Upper lobe of right lung (tissue), 1 donor: ENCODE results near the gene KCNJ13. TPM values are rescaled to one million over a fixed set of nuclear protein-coding genes. Genes with fewer than 3 reads are reported as not detected.

Experiments
- ATAC-seq: fragments of 200-7000 bp; cut with Tn5 transposase; one replicate; pipeline ENCODE4 v1.9.1; 2020; ENCODE audit warnings: mild to moderate bottlenecking, moderate library complexity
- DNase-seq: peaks from one replicate; pipeline ENCODE4 v3.0.0-alpha.2; 2020
- H3K27ac ChIP-seq: fragments of 200-600 bp; one replicate; pipeline ENCODE4 v1.8.0; 2022
- H3K27me3 ChIP-seq: fragments of 200-600 bp; one replicate; pipeline ENCODE4 v1.8.0; 2022; ENCODE audit warnings: mild to moderate bottlenecking
- H3K36me3 ChIP-seq: fragments of 200-600 bp; one replicate; pipeline ENCODE4 v1.8.0; 2022
- H3K4me1 ChIP-seq: fragments of 200-600 bp; one replicate; pipeline ENCODE4 v1.8.0; 2022
- H3K4me3 ChIP-seq: fragments of 200-600 bp; one replicate; pipeline ENCODE4 v1.8.0; 2022; ENCODE audit warnings: mild to moderate bottlenecking
- H3K9me3 ChIP-seq: fragments of 200-600 bp; one replicate; pipeline ENCODE4 v1.8.0; 2022
- CTCF ChIP-seq: fragments of 200-600 bp; IDR thresholded peaks from one replicate; pipeline ENCODE4 v1.8.0; 2022; ENCODE audit warnings: antibody characterized with exemption
- intact Hi-C: fragments of 100-400 bp; cut with DNase I; formaldehyde crosslinking; loops from one replicate; pipeline ENCODE4 v1.11.0; 2022
- total RNA-seq: library from RNA; stranded (reverse); fragmentation: NEBNext Ultra II Directional; extraction: Animal tissue kit (Norgen Biotek cat#: 25700); gene quantifications from one replicate; pipeline ENCODE4 v1.2.1, GENCODE V29; 2021
- donor health status: DM: no; HTN: yes; CAD: no; lungs with severe emphysema.

Gene KCNJ13
- total RNA-seq, 1 donor from 2014 or later: not detected

DNA sequence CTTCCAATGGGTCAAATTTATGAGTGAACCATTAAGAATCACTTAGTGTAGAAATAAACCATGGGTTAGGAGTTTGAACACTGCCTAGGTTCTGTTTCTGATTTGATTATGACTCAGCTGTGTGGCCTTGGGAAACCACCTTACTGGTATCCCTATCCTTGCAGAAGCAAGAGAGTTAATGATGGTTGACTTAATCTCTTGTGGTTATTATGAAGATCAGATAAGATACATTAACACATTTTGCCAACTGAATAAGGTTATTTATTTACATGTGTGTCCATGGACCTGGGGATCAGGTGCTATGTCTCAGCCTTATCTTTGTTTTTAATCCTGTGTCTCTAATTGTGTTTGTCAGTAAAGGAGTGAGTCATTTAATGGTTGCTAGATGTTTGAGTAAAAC lies 5.4 kb upstream of the KCNJ13 start:
- TF ChIP-seq CTCF: no peak
- Histone ChIP-seq H3K27ac (no peak overlapping the region), H3K36me3 (peaks cover 7% of the 10 kb centered on the region), H3K9me3 (no peaks in the 10 kb centered on the region), H3K4me3 (no peak overlapping the region), H3K27me3 (no peaks in the 10 kb centered on the region), H3K4me1 (no peaks in the 10 kb centered on the region)
- DNase-seq (no peak), ATAC-seq (no peak)
- intact Hi-C loops: no loop called here

GRCh38 chr2:232779934-232780333 lies 3.6 kb upstream of the KCNJ13 start:
- Histone ChIP-seq H3K36me3 (peaks cover under 1% of the 10 kb centered on the region), H3K9me3 (no peaks in the 10 kb centered on the region), H3K4me1 (no peaks in the 10 kb centered on the region), H3K4me3 (no peak overlapping the region), H3K27ac (no peak overlapping the region), H3K27me3 (no peaks in the 10 kb centered on the region)
- DNase-seq: no peak
- intact Hi-C loops: no loop called here
- ATAC-seq: peak; percentile 25
- TF ChIP-seq CTCF: no peak

- H3K27ac ChIP-seq: no peak overlapping the region
- no peak overlapping the region for H3K4me3 ChIP-seq
- intact Hi-C loops: no loop called here
- no peak for TF ChIP-seq CTCF
- ATAC-seq (no peak), DNase-seq (no peak)
- H3K9me3 ChIP-seq: no peaks in the 10 kb centered on the region
- H3K36me3 ChIP-seq: no peaks in the 10 kb centered on the region
- H3K4me1 ChIP-seq: no peaks in the 10 kb centered on the region
- no peaks in the 10 kb centered on the region for H3K27me3 ChIP-seq
Measured at GRCh38 chr2:232779465-232779864, 3.1 kb upstream of the KCNJ13 start.

DNA sequence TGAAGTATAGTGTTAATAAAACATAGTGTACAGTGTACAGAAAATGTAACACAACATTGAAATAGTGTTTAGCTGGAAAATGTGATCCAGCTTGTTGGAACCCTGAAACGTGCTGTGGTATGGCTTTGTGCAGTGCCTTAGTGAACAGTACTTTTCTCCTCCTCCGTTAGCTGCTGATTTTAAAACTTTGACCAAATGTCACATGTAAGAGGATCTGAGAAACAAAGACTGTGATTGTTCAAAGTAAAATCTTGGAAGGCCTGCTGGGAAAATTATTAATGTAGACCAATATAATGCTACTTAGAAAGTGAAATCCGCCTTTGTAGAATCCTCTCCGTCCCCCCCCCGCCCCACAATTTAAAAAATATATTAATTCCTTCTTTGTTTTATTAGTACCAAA lies 911 bp upstream of the KCNJ13 start:
- Histone ChIP-seq H3K4me3 (no peak overlapping the region), H3K27me3 (no peaks in the 10 kb centered on the region), H3K36me3 (no peaks in the 10 kb centered on the region), H3K27ac (no peak overlapping the region), H3K4me1 (no peaks in the 10 kb centered on the region), H3K9me3 (no peaks in the 10 kb centered on the region)
- ATAC-seq (no peak), DNase-seq (no peak)
- intact Hi-C loops: no loop called here
- no peak for TF ChIP-seq CTCF

DNA sequence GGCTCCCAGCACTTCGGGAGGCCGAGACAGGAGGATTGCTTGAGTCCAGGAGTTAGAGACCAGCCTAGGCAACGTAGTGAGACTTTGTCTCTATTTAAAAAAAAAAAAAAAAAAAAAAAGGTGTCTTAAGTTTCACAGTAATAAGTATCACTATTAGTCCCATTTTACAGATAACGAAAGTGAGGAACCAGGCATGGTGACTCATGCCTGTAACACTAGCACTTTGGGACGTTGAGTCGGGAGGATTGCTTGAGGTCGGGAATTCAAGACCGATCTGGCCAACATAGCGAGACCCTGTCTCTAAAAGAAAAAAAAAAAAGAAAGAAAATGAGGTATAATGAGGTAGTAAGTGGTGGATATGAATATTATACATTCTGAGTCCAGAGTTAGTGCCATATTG lies 2.5 kb downstream of the KCNJ13 start:
- no peak overlapping the region for H3K4me3 ChIP-seq
- H3K4me1 ChIP-seq: no peaks in the 10 kb centered on the region
- DNase-seq: no peak
- peaks cover 16% of the 10 kb centered on the region for H3K36me3 ChIP-seq
- H3K27ac ChIP-seq: no peak overlapping the region
- intact Hi-C loops: no loop called here
- no peaks in the 10 kb centered on the region for H3K9me3 ChIP-seq
- no peak for TF ChIP-seq CTCF
- H3K27me3 ChIP-seq: no peaks in the 10 kb centered on the region
- ATAC-seq: no peak

DNA sequence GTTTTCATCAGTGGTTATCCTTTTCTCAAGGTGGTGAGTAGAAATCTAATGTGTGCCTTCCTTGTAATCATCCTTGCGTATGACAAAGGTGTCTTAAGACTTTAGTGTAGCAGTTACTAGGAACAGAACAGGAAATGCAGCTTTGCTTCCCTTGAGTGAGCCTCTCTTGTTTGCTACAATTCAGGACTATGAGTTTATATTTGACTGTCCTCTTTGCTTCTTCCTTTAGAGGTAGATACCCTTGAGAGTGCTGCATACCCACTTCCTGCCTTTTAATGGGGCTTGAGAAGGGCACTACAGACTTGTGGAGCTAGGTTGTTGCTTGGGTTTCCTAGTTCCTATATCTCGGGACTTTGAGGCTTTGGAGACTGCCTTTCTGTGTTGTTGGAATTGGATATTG lies 3.8 kb downstream of the KCNJ13 start:
- no peak overlapping the region for H3K27ac ChIP-seq
- H3K36me3 ChIP-seq: peaks cover 29% of the 10 kb centered on the region
- DNase-seq (no peak), ATAC-seq (no peak)
- no peaks in the 10 kb centered on the region for H3K4me1 ChIP-seq
- no peak overlapping the region for H3K4me3 ChIP-seq
- TF ChIP-seq CTCF: no peak
- no peaks in the 10 kb centered on the region for H3K27me3 ChIP-seq
- intact Hi-C loops: no loop called here
- no peaks in the 10 kb centered on the region for H3K9me3 ChIP-seq
